Measurements from ENCODE around the gene ADAMTS14. TPM values are rescaled to one million over a fixed set of nuclear protein-coding genes. Genes with fewer than 3 reads are reported as not detected.

The ADAMTS14 gene
- polyA plus RNA-seq, 3 donors: 0.05 TPM; not detected in 2

- H3K4me1 Mint-ChIP-seq: no peaks in the 10 kb centered on the region
- 100% methylated on average over 2 of the region's 3 CpGs for WGBS (ENCODE audit: insufficient coverage)
- intact Hi-C loops (cut with micrococcal nuclease): no loop called here
- H3K36me3 Mint-ChIP-seq: peaks cover 0 to 4% of the 10 kb centered on the region in 2 donors
- DNase-seq: no peak
- peaks cover 5 to 41% (median 19%) of the 10 kb centered on the region in 7 donors for H3K9me3 Mint-ChIP-seq
- H3K27me3 Mint-ChIP-seq (ENCODE audit: low read depth in 3 of 3): peaks cover 0 to 2% (median 0%) of the 10 kb centered on the region in 3 donors
- H3K27ac ChIP-seq (ENCODE audit: low read depth in 1 of 2, low read length in 2 of 2): no peak overlapping the region
- peaks cover 9 to 19% of the 10 kb centered on the region in 2 donors for H3K9me3 ChIP-seq (replicated peaks in 1 of 2; ENCODE audit: control insufficient read depth in 1 of 2, insufficient read depth in 1 of 2, low read length in 2 of 2)
- no peaks in the 10 kb centered on the region for H3K4me1 ChIP-seq (ENCODE audit: control insufficient read depth in 1 of 2, insufficient read depth in 2 of 2, low read length in 2 of 2)
- peak overlapping the region in 1 of 7 donors; percentile 46 for H3K27ac Mint-ChIP-seq
- no peak overlapping the region for H3K4me3 ChIP-seq (replicated peaks in 1 of 3; ENCODE audit: low read depth in 2 of 3, low read length in 3 of 3)
- H4K20me1 ChIP-seq (ENCODE audit: insufficient read depth, low read length): no peaks in the 10 kb centered on the region
- no peak overlapping the region for H3K4me2 ChIP-seq (replicated peaks; ENCODE audit: extremely low read depth, low read length, poor library complexity, severe bottlenecking)
- H3K36me3 ChIP-seq (replicated peaks in 1 of 2; ENCODE audit: control insufficient read depth in 1 of 2, insufficient read depth in 2 of 2, low read length in 2 of 2): no peaks in the 10 kb centered on the region
- no peaks in the 10 kb centered on the region for H3K79me2 ChIP-seq (ENCODE audit: insufficient read depth, low read length)
- no peaks in the 10 kb centered on the region for H3K27me3 ChIP-seq (ENCODE audit: control insufficient read depth in 2 of 2, insufficient read depth in 2 of 2, low read length in 2 of 2)
- H3K9ac ChIP-seq (ENCODE audit: insufficient read depth, low read length, poor library complexity, severe bottlenecking): no peak overlapping the region
- no peak overlapping the region for H3K4me3 Mint-ChIP-seq
- H2AFZ ChIP-seq (ENCODE audit: insufficient read depth, low read depth, low read length, poor library complexity, severe bottlenecking): no peak overlapping the region
- TF ChIP-seq CTCF (IDR thresholded peaks at IDR 0.05): no peak
These were observed 49.1 kb upstream of the ADAMTS14 start for GRCh38 chr10:70622981-70623844.

- Histone ChIP-seq H3K9me3 (replicated peaks in 1 of 2; ENCODE audit: control insufficient read depth in 1 of 2, insufficient read depth in 1 of 2, low read length in 2 of 2) (peaks cover 7 to 24% of the 10 kb centered on the region in 2 donors), H3K4me2 (replicated peaks; ENCODE audit: extremely low read depth, low read length, poor library complexity, severe bottlenecking) (no peak overlapping the region), H3K9ac (ENCODE audit: insufficient read depth, low read length, poor library complexity, severe bottlenecking) (no peak overlapping the region), H3K36me3 (replicated peaks in 1 of 2; ENCODE audit: control insufficient read depth in 1 of 2, insufficient read depth in 2 of 2, low read length in 2 of 2) (no peaks in the 10 kb centered on the region), H3K27me3 (ENCODE audit: control insufficient read depth in 2 of 2, insufficient read depth in 2 of 2, low read length in 2 of 2) (no peaks in the 10 kb centered on the region), H2AFZ (ENCODE audit: insufficient read depth, low read depth, low read length, poor library complexity, severe bottlenecking) (no peak overlapping the region), H4K20me1 (ENCODE audit: insufficient read depth, low read length) (no peaks in the 10 kb centered on the region), H3K79me2 (ENCODE audit: insufficient read depth, low read length) (no peaks in the 10 kb centered on the region), H3K4me3 (replicated peaks in 1 of 3; ENCODE audit: low read depth in 2 of 3, low read length in 3 of 3) (no peak overlapping the region), H3K27ac (ENCODE audit: low read depth in 1 of 2, low read length in 2 of 2) (no peak overlapping the region), H3K4me1 (ENCODE audit: control insufficient read depth in 1 of 2, insufficient read depth in 2 of 2, low read length in 2 of 2) (no peaks in the 10 kb centered on the region)
- Mint-ChIP-seq H3K36me3 (no peaks in the 10 kb centered on the region), H3K27me3 (ENCODE audit: low read depth in 3 of 3) (peaks cover 0 to 3% (median 2%) of the 10 kb centered on the region in 3 donors), H3K4me1 (no peaks in the 10 kb centered on the region), H3K9me3 (peaks cover 10 to 41% (median 20%) of the 10 kb centered on the region in 7 donors), H3K27ac (no peak overlapping the region), H3K4me3 (no peak overlapping the region)
- DNase-seq: no peak
- intact Hi-C loops (cut with micrococcal nuclease): no loop called here
- no peak for TF ChIP-seq CTCF (IDR thresholded peaks at IDR 0.05)
These were observed 46.2 kb upstream of the ADAMTS14 start for GRCh38 chr10:70626056-70626455.
